HEK293 (cell line): Measurements from ENCODE around the gene SLC35G6.

Experiments
- SP2 ChIP-seq: fragments of 450-650 bp; formaldehyde crosslinking; IDR thresholded peaks from 2 replicates; pipeline ENCODE4 v1.5.1; 2016; ENCODE audit warnings: missing biosample characterization, missing genetic modification characterization
- ZNF175 ChIP-seq: fragments of 450-650 bp; formaldehyde crosslinking; IDR thresholded peaks from 2 replicates; pipeline ENCODE4 v1.5.1; 2016; ENCODE audit warnings: missing biosample characterization, missing genetic modification characterization
- ZSCAN30 ChIP-seq: fragments of 450-650 bp; IDR thresholded peaks from 2 replicates; pipeline ENCODE4 v1.5.1; 2018; ENCODE audit warnings: missing biosample characterization, mild to moderate bottlenecking, missing genetic modification characterization, moderate library complexity
- TF ChIP-seq, protein P1 (sequence below): fragments of 450-650 bp; formaldehyde crosslinking; IDR thresholded peaks from 2 replicates; pipeline ENCODE4 v1.5.1; 2016; ENCODE audit warnings: missing biosample characterization, missing genetic modification characterization

DNA sequence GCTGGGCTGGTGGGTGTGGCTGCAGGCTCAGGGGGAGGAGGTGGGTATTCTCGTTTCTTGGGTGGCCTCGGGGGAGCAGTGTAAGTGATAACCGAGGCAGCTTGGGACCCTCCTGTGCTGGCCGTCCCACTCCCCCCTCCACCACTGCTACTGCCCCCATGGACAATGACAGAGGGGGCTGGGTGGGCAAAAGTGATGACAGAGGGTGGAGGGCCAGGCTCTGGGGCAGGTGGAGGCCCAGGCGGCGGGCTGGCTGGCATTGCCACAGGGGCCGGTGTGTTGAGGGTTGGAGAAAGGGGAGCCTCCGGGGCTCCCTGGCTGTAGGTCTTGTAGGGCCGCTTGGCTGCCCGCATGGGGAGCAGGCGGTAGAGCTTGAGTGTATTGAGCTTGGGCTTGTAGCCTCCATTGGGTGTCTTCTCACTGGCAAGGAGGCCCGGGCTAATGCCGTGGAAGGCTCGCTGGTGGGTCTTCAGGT is 17.8 kb upstream of the SLC35G6 start:
- TF ChIP-seq, protein P1, sequence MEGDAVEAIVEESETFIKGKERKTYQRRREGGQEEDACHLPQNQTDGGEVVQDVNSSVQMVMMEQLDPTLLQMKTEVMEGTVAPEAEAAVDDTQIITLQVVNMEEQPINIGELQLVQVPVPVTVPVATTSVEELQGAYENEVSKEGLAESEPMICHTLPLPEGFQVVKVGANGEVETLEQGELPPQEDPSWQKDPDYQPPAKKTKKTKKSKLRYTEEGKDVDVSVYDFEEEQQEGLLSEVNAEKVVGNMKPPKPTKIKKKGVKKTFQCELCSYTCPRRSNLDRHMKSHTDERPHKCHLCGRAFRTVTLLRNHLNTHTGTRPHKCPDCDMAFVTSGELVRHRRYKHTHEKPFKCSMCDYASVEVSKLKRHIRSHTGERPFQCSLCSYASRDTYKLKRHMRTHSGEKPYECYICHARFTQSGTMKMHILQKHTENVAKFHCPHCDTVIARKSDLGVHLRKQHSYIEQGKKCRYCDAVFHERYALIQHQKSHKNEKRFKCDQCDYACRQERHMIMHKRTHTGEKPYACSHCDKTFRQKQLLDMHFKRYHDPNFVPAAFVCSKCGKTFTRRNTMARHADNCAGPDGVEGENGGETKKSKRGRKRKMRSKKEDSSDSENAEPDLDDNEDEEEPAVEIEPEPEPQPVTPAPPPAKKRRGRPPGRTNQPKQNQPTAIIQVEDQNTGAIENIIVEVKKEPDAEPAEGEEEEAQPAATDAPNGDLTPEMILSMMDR (tag by site-specific recombination): no peak
- TF ChIP-seq ZSCAN30 (tag by site-specific recombination): no peak
- no peak for TF ChIP-seq ZNF175 (tag by site-specific recombination)
- no peak for TF ChIP-seq SP2
